GM18870 (cell line): Measurements from ENCODE around the gene KITLG.
"Not testable (repeated sequence)": the region's sequence is repeated elsewhere in the genome, so short reads cannot be mapped to it uniquely, and the experiment has no call there.

Experiments
- ATAC-seq: cut with Tn5 transposase; IDR thresholded peaks from one replicate; pipeline ENCODE4 v1.9.1; 2021; ENCODE audit warnings: moderate library complexity; ENCODE audit not compliant: unreplicated experiment

Gene KITLG

GRCh38 chr12:88496891-88497371, 83.3 kb downstream of the KITLG start:
- no peak for ATAC-seq

- no peak for ATAC-seq
These were observed 83.8 kb downstream of the KITLG start for GRCh38 chr12:88496429-88496828.

DNA sequence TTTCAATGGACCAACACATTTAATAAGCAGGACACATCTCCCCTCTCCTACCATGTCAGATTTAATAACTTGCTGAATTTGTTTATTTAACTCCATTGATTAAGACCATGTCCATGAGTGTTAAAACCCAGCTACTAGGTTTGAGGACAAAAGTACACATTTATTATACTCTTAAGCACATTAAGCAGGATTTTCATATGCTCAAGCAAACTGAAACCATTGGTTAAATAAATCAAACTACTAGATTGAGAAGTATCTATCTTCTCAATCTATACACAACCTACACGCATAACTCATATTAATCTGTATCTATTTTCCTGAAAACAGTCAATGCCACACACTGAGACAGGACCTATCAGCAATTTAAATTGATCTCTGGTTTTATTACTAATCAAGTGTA, 85.2 kb downstream of the KITLG start:
- ATAC-seq: no peak

DNA sequence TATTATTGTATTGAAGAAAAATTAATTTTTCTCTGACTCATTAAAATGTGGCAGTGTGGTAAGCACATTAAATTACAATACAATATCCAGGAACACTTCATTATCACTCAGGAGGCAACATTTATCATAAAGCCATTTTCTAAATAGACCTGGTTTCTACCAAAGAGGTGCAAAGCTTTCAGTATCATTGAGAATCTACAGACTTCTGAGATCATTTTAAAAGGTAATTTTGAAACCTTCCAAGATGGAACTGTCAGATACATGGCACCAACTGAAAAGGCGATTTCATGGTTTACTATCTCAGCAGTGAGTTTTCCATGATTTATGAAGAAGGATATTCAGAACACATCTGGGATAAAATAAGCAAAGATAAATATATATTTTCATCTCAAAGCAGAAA, 85.8 kb downstream of the KITLG start:
- ATAC-seq: no peak

DNA sequence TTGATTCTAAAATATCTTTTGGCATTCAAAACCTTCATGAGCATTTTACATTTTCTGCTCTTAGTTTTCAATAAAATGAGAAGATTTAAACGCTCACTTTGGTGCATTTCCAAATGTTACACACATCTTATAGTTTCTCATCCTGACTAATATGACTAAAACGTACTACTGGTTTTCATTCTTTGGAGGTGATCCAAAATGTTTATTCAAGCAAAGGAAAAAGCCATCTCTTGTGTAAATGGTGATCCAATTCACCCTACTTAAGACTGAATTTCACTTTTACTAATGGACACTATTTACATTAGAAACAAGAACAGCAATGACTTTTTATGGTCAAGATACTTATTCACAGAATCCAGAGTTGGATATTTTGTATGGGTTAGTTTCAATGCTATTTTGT, 86.6 kb downstream of the KITLG start:
- ATAC-seq: no peak

GRCh38 chr12:88490425-88490824, 89.8 kb downstream of the KITLG start:
- no peak for ATAC-seq

- no peak for ATAC-seq
These were observed 107.5 kb downstream of the KITLG start for GRCh38 chr12:88472775-88473174.

DNA sequence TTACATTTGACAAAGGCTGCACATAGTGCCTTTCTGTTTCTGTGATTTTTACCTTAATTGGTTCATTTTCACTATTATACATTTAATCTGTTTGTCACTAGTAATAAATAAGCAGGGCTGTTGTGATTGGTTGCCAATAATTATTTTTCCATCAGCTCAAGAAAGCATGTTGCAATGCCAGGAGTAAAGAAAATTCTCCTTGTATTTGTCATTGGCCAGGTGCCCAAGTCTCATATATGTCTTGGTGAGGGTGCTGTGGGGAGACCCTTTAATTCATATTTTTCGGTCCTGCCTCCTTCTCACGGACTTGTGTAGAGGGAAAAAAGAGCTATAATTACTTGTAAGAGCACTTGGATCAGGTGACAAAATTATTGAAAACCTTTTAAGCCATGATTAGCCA, 108.0 kb downstream of the KITLG start:
- ATAC-seq: no peak

- ATAC-seq: no peak
These were observed 108.8 kb downstream of the KITLG start for GRCh38 chr12:88471331-88472045.

GRCh38 chr12:88469154-88469553, 111.1 kb downstream of the KITLG start:
- no peak for ATAC-seq

GRCh38 chr12:88468581-88468980, 111.7 kb downstream of the KITLG start:
- ATAC-seq: no peak

- ATAC-seq: not testable (repeated sequence)
These were observed 113.6 kb downstream of the KITLG start for GRCh38 chr12:88466708-88467107.

DNA sequence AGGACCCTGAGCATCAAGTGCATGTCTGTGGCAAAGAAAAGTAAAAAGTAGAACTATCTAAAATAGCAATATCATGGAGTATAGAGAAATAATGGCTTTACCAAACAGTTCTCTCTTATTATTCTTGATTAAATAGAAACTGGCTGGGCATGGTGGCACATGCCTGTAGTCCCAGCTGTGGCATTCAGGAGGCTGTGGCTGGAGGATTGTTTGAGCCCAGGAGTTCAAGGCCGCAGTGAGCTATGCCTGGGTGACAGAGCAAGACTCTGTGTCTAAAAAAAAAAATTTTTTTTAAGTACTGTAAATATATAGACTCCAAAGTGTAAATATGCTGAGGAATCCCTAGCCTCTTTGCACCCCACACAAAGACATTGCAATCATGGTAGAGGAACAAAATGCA, 121.9 kb downstream of the KITLG start:
- no peak for ATAC-seq

DNA sequence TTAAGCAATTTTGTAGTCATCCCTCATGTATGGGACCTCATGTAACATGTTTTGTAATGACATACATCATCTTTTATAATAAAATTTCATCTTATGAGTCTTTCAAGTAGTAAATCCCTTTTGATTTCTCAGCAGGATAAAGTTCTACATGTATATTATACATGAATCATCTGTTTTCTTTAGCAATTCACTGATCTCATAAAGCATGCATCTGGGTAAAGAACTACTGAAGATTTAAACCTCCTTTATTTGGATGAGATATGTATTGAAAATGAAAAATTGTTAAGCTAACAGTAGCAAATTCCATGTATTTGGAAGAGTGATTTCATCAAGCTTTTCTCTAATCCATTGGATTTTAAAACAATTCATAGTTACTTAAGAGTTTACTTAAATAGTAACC, 126.9 kb downstream of the KITLG start:
- no peak for ATAC-seq

- no peak for ATAC-seq
These were observed 129.1 kb downstream of the KITLG start for GRCh38 chr12:88451205-88451604.

DNA sequence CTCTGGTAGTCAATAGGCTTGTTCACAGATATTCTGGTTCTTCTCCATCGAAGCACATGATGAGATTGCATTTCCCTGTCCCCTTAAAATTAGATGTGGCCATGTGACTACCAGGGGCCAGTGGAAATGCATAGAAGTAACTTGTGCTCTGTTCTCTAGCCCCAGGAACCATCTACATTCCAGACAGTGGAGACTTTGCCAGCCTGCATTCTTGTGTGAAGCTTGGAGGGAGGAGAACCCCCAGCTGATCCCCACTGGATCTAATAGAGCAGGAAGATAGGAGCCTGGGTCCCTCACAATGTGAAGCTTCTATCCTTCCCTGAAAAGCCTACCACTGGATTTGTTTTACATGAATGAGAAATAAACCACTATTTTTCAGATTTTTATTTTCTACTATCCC, 130.1 kb downstream of the KITLG start:
- ATAC-seq: no peak

DNA sequence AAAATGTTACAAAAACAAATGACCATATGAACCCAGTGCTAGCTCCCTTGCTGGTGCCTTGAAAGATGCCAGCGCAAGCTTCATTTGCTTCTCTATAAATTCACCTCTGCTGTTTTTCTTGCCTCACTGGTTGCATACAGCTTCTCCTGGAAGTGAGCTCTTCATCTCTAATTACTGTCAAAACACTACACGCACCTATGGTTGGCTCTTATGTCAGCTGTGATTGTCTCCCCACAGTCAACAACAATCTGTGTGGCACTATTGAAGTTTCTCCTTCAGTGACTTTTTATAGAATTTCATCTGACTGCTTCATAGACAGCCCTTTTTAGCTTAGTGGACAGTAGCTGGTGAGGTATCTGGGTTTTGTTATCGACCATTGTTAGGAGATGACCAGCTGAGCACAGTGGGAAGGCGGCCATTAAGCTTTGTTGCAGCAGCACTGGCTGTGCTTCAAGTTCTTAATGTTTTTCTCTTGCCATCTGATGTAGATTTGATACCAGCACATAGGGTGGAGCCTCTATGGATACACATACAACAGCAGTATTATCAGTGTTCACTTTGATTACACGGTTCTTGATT, 131.8 kb downstream of the KITLG start:
- no peak for ATAC-seq

DNA sequence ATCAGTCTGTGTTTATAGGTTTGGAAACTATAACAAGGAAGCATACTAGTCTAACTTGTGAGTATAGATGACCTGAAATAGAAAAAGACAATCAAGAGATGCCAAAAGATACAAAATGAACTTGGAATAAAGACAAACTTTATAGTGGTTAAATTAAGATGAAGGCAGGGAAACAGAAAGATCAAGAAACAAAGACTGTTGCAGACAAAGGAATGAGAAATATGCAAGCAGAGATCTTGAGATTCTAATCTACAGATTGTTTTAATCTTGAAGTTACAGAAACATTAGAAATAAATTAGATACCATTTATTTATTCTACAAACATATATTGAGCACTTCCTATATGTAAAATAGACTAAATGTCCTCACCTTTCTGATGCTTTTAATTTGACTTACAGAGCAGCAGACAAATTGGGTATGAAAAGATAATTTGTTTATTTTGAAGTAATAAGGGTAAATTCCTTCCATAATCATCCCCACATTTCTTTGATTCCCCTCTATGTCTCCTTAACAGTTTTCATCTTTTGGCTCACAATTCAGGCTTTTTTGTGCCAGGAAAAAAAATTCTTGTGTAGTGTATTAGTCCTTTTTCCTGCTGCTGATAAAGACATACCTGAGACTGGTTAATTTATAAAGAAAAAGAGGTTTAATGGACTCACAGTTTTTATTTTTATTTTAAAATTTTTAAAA, 134.4 kb downstream of the KITLG start:
- no peak for ATAC-seq

GRCh38 chr12:88444481-88444880, 135.8 kb downstream of the KITLG start:
- ATAC-seq: no peak
